ENCODE results near the gene WWTR1.

The WWTR1 gene

GRCh38 chr3:149638228-149639092 is 19.4 kb downstream of the WWTR1 start:
- TF ChIP-seq CTCF (IDR thresholded peaks at IDR 0.05; ENCODE audit: low read length, missing control alignments): no peak
- H3K4me3 ChIP-seq (replicated peaks; ENCODE audit: low read depth, low read length): peak overlapping the region; percentile 43
- no peak for DNase-seq (ENCODE audit: low read depth)

- TF ChIP-seq CTCF (IDR thresholded peaks at IDR 0.05; ENCODE audit: low read length, missing control alignments): no peak
- no peak overlapping the region for H3K4me3 ChIP-seq (replicated peaks; ENCODE audit: low read depth, low read length)
- no peak for DNase-seq (ENCODE audit: low read depth)
These were observed 22.4 kb downstream of the WWTR1 start for GRCh38 chr3:149635396-149635795.

GRCh38 chr3:149634573-149634972 is 23.3 kb downstream of the WWTR1 start:
- no peak overlapping the region for H3K4me3 ChIP-seq (replicated peaks; ENCODE audit: low read depth, low read length)
- DNase-seq (ENCODE audit: low read depth): no peak
- TF ChIP-seq CTCF (IDR thresholded peaks at IDR 0.05; ENCODE audit: low read length, missing control alignments): no peak

GRCh38 chr3:149634072-149634471 is 23.8 kb downstream of the WWTR1 start:
- DNase-seq (ENCODE audit: low read depth): no peak
- no peak overlapping the region for H3K4me3 ChIP-seq (replicated peaks; ENCODE audit: low read depth, low read length)
- TF ChIP-seq CTCF (IDR thresholded peaks at IDR 0.05; ENCODE audit: low read length, missing control alignments): no peak

- no peak for TF ChIP-seq CTCF (IDR thresholded peaks at IDR 0.05; ENCODE audit: low read length, missing control alignments)
- no peak overlapping the region for H3K4me3 ChIP-seq (replicated peaks; ENCODE audit: low read depth, low read length)
- DNase-seq (ENCODE audit: low read depth): no peak
These were observed 25.6 kb downstream of the WWTR1 start for GRCh38 chr3:149632225-149632624.

- DNase-seq (ENCODE audit: low read depth): no peak
- H3K4me3 ChIP-seq (replicated peaks; ENCODE audit: low read depth, low read length): no peak overlapping the region
- TF ChIP-seq CTCF (IDR thresholded peaks at IDR 0.05; ENCODE audit: low read length, missing control alignments): no peak
These were observed 27.0 kb downstream of the WWTR1 start for GRCh38 chr3:149630806-149631205.

Data from fibroblast of pulmonary artery (primary cell).